ENCODE data around the gene VIPR2.

VIPR2 gene

DNA sequence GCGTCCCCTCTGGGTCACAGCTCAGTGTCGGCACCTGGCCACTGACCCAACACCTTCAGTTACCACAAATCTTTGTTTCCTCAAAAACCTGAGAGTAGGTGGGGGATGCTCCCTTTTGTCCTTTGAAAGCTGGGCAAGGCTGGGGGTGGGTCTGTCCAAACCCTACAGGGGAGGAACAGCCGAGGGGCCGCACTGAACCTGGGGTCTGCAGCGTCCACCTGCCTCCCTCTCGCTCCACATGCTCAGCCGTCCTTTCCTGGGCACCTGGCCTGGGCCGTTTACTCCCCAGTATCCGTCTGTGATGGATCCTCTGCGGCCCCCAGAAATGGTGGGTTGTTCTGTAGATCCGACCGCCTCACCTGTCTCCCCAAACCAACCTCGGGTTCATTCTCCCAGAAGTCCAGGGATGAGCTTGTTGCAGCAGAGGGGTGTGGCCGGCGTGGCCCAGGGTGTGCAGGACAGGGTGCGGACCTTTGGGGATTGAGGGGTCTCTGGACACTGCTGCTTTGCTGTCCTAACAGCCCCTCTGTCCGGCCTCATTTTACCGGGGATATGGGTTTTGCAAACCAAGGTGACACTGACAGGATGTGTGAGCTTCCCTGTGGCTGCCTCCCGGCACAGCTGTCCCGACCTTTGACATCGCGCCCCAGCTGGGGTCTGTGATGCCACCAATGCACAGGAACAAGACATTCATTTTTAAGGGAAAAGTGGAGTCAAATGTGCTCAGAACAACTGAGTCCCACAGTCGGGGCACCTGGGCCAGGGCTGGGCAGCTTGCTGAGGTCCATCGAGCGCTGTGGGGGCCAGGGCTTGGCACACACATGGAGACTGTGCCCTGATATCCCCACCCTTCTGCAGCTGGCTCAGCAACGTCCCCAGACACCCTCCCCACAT lies 115.9 kb downstream of the VIPR2 start:
- H3K36me3 ChIP-seq (ENCODE audit: insufficient read depth, low read length): no peaks in the 10 kb centered on the region
- H3K4me3 ChIP-seq (ENCODE audit: low read depth, low read length): no peak overlapping the region
- H3K27ac ChIP-seq (ENCODE audit: low read depth, low read length): no peak overlapping the region
- peaks cover 14% of the 10 kb centered on the region; the same call in 1 of the 2 replicates for H3K27me3 ChIP-seq (ENCODE audit: insufficient read depth, low read length)
- H2AFZ ChIP-seq (ENCODE audit: low read length, unreplicated experiment): no peak overlapping the region
- no peaks in the 10 kb centered on the region for H3K4me1 ChIP-seq (ENCODE audit: control insufficient read depth, insufficient read depth, low read length, unreplicated experiment)
- no peaks in the 10 kb centered on the region for H3K79me2 ChIP-seq (ENCODE audit: control insufficient read depth, insufficient read depth, low read length, unreplicated experiment)

DNA sequence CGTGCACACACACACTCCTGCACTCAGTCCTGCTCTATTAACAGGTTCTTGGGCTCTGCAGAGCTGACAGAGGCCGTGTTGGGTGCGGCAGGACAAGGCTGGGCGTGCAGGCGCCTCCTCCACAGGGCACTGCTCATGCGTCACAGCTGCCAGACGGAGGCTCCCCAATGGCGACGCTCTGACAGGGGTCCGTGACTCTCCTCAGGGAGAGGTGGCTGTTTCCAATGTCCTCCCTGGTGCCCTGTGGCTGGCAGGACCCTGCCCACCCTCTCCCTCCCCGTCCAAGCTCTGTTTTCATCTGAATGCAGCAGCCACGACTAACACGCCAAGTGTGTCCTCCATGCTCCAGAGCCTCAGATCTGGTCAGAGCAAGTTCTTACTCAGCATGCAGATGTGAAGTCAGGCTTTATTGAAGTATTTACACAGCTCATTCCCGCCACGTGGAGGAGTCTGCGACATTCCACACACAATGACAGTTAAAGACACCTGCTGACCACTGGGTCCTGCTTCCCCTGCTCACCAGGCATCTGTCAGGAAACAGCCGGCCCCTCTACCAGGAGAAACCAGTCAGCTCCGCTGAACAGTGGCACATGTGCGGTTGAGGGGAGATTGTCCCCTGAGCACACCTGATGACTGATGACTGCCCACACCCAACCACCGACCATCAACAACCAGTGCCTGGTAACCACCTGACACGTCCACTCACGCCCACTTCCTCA lies 116.7 kb downstream of the VIPR2 start:
- Histone ChIP-seq H3K27ac (ENCODE audit: low read depth, low read length) (no peak overlapping the region), H3K36me3 (ENCODE audit: insufficient read depth, low read length) (no peaks in the 10 kb centered on the region), H2AFZ (ENCODE audit: low read length, unreplicated experiment) (no peak overlapping the region), H3K79me2 (ENCODE audit: control insufficient read depth, insufficient read depth, low read length, unreplicated experiment) (no peaks in the 10 kb centered on the region), H3K27me3 (ENCODE audit: insufficient read depth, low read length) (peaks cover 14% of the 10 kb centered on the region; the same call in 1 of the 2 replicates), H3K4me3 (ENCODE audit: low read depth, low read length) (no peak overlapping the region), H3K4me1 (ENCODE audit: control insufficient read depth, insufficient read depth, low read length, unreplicated experiment) (no peaks in the 10 kb centered on the region)

DNA sequence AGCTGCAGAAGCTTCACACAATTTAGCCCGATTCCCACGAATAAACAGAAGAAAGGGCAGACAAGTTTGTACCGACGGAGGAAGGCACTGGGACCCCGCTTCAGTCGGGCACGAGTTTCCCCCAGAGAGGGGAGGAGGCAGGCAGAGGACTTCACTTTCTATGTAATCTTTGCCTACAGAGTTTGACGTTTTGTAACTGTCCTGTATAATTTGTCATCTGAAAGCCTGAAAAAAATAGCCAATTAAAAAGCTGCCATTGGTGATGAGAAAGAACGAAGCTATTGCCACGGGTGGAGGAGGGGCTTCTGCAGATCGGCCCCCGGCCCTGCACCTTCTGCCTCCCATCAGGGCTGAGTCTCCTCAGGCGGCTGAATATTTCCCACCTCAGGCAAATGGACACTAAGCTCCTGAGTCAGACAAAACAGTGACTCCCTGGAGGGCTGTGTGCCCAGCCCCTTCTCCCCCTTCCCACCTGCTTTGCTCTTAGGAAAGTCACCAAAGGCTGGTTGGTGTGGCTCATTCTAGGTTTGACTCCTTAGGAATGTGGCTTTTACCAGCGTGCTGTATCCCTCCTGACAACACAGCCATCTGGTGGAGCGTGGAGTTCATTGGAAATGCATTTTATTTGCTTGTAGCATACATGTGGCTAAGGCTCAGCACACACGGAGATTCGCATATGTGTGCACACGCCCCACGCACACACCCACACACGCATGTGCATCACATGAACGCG lies 117.4 kb downstream of the VIPR2 start:
- H3K4me1 ChIP-seq (ENCODE audit: control insufficient read depth, insufficient read depth, low read length, unreplicated experiment): no peaks in the 10 kb centered on the region
- H3K27me3 ChIP-seq (ENCODE audit: insufficient read depth, low read length): peaks cover 14% of the 10 kb centered on the region; the same call in 1 of the 2 replicates
- no peaks in the 10 kb centered on the region for H3K79me2 ChIP-seq (ENCODE audit: control insufficient read depth, insufficient read depth, low read length, unreplicated experiment)
- H3K36me3 ChIP-seq (ENCODE audit: insufficient read depth, low read length): no peaks in the 10 kb centered on the region
- H2AFZ ChIP-seq (ENCODE audit: low read length, unreplicated experiment): no peak overlapping the region
- H3K4me3 ChIP-seq (ENCODE audit: low read depth, low read length): no peak overlapping the region
- H3K27ac ChIP-seq (ENCODE audit: low read depth, low read length): no peak overlapping the region

DNA sequence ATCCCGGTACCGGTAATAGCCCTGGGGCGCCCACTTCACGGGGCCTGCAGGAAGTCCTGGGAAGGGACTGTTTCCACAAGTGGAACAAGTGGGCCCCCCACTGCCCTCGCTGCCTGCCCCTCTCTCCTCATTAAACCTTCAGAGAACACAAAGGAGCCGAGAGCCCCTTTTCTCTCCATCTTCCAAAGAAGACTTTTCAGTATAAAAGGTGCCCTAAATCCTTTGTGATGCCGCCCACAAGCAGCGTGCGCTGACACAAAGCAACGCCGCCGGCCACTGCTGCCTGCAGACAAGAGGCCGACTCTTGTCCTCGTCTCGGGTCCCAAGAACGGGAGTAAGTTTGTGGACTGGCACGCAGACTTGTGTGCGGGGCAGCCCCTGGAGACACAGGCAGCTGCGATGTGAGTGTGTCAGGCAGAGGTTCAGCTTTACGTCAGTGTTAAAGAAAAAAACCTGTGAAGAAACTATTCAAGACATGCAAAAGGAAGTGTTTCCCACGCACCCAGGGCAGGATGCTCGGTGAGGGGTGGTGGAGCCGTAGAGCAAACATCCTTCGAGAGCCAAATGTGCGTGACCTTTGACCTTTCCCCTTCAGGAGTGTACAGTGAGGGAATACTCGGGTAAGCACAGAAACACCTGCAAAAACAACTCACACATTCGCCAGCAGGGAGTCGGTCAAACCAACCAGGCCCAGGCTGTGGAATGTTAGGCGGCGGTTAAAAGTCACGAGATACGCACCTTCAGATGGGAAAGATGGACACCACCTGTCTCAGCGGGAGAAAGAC lies 118.2 kb downstream of the VIPR2 start:
- H3K27ac ChIP-seq (ENCODE audit: low read depth, low read length): no peak overlapping the region
- H3K79me2 ChIP-seq (ENCODE audit: control insufficient read depth, insufficient read depth, low read length, unreplicated experiment): no peaks in the 10 kb centered on the region
- no peaks in the 10 kb centered on the region for H3K4me1 ChIP-seq (ENCODE audit: control insufficient read depth, insufficient read depth, low read length, unreplicated experiment)
- peaks cover 13% of the 10 kb centered on the region; the same call in 1 of the 2 replicates for H3K27me3 ChIP-seq (ENCODE audit: insufficient read depth, low read length)
- H3K36me3 ChIP-seq (ENCODE audit: insufficient read depth, low read length): no peaks in the 10 kb centered on the region
- H3K4me3 ChIP-seq (ENCODE audit: low read depth, low read length): no peak overlapping the region
- H2AFZ ChIP-seq (ENCODE audit: low read length, unreplicated experiment): no peak overlapping the region

DNA sequence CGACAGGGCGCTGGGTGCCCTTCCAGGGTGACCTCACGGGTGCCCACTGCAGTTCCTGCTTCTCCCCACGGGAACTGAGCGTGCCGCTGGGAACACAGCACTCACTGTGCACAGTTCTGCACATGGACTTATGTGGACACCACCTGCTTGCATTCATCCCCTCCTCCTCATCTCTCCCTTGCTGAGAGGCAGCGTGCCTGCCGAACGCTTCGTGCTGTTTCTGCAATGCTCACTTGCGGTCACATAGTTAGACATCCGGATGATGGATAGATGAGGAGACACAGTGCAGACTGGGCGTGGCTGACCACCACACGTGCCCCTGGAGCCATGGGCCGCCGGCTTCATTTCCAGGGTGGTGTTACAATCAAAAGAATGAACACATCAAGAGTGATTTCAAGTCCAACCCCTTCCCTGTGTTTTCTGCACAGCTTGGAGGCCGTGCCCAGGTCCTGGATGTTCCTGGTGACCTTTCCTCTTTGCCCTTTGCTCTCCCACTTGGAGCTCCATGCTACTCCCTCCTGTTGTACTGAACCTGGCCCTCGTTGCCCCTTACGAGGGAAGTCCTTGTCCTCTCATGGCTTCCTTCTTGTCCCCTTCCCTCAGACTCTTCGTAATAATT lies 119.4 kb downstream of the VIPR2 start:
- Histone ChIP-seq H3K27me3 (ENCODE audit: insufficient read depth, low read length) (peaks cover 1% of the 10 kb centered on the region; the same call in 1 of the 2 replicates), H3K79me2 (ENCODE audit: control insufficient read depth, insufficient read depth, low read length, unreplicated experiment) (no peaks in the 10 kb centered on the region), H3K27ac (ENCODE audit: low read depth, low read length) (no peak overlapping the region)

DNA sequence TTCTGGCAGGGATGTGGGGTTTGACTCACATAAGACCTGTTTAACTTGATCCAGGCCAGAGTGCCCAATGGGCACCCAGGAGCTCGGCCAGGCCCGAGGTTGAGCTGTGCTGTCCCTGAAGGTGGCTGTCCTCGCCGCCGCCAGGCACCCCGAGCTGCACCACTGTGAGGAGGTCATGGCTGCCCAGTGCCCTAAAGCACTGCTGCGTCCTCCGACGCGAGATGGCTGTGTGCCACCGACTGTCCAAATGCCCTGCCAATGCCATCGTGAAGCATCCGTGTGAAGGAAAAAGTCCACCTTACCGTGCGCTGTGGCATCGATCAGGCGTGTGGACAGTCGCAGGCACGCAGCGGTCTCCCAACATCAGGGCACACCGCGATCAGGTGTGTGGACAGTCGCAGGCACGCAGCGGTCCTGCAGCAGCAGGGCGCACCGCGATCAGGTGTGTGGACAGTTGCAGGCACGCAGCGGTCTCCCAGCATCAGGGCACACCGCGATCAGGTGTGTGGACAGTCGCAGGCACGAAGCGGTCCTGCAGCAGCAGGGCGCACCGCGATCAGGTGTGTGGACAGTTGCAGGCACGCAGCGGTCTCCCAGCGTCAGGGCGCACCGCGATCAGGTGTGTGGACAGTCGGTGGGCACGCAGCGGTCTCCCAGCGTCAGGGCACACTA lies 120.3 kb downstream of the VIPR2 start:
- H3K4me3 ChIP-seq (ENCODE audit: low read depth, low read length): no peak overlapping the region
- H2AFZ ChIP-seq (ENCODE audit: low read length, unreplicated experiment): no peak overlapping the region
- H3K4me1 ChIP-seq (ENCODE audit: control insufficient read depth, insufficient read depth, low read length, unreplicated experiment): no peaks in the 10 kb centered on the region
- no peaks in the 10 kb centered on the region for H3K79me2 ChIP-seq (ENCODE audit: control insufficient read depth, insufficient read depth, low read length, unreplicated experiment)
- no peaks in the 10 kb centered on the region for H3K27me3 ChIP-seq (ENCODE audit: insufficient read depth, low read length)
- H3K27ac ChIP-seq (ENCODE audit: low read depth, low read length): no peak overlapping the region
- H3K36me3 ChIP-seq (ENCODE audit: insufficient read depth, low read length): no peaks in the 10 kb centered on the region

More for the DNA sequence above, 119.4 kb downstream of the VIPR2 start:
- no peak overlapping the region for H3K4me3 ChIP-seq (ENCODE audit: low read depth, low read length)
- no peaks in the 10 kb centered on the region for H3K36me3 ChIP-seq (ENCODE audit: insufficient read depth, low read length)
- H3K4me1 ChIP-seq (ENCODE audit: control insufficient read depth, insufficient read depth, low read length, unreplicated experiment): no peaks in the 10 kb centered on the region
- H2AFZ ChIP-seq (ENCODE audit: low read length, unreplicated experiment): no peak overlapping the region

DNA sequence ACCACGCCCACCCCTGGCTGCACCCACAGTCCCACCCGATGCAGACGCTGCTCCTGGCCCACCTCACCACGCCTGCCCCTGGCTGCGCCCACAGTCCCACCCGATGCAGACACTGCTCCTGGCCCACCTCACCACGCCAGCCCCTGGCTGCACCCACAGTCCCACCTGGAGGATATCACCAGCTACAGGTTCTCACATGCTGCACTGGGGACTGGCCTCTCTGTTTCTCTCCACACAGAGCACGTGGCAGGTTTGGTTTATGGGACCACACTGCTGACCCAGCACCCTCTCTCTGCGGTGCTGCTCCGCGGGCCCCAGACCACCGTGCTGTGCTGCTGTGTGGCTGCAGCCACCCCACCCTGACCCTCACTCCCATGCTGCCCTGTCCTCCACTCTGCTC lies 120.9 kb downstream of the VIPR2 start:
- H3K27ac ChIP-seq (ENCODE audit: low read depth, low read length): no peak overlapping the region
- H3K4me3 ChIP-seq (ENCODE audit: low read depth, low read length): no peak overlapping the region
- no peaks in the 10 kb centered on the region for H3K4me1 ChIP-seq (ENCODE audit: control insufficient read depth, insufficient read depth, low read length, unreplicated experiment)
- no peaks in the 10 kb centered on the region for H3K79me2 ChIP-seq (ENCODE audit: control insufficient read depth, insufficient read depth, low read length, unreplicated experiment)
- no peak overlapping the region for H2AFZ ChIP-seq (ENCODE audit: low read length, unreplicated experiment)
- no peaks in the 10 kb centered on the region for H3K27me3 ChIP-seq (ENCODE audit: insufficient read depth, low read length)
- H3K36me3 ChIP-seq (ENCODE audit: insufficient read depth, low read length): no peaks in the 10 kb centered on the region

DNA sequence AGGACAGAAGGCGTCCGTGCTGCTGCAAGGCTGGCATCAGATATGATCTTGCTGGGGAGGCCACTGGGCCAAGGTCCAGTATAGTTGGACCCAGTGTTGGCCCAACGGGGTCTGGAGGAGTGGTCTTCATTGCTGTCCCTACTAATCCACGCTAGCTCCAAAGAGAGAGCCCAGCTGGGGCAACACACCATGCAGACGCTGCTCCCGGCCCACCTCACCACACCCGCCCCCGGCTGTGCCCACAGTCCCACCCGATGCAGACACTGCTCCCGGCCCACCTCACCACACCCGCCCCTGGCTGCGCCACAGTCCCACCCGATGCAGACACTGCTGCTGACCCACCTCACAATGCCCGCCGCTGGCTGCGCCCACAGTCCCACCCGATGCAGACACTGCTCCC lies 121.5 kb downstream of the VIPR2 start:
- Histone ChIP-seq H3K79me2 (ENCODE audit: control insufficient read depth, insufficient read depth, low read length, unreplicated experiment) (no peaks in the 10 kb centered on the region), H3K27me3 (ENCODE audit: insufficient read depth, low read length) (no peaks in the 10 kb centered on the region), H3K27ac (ENCODE audit: low read depth, low read length) (no peak overlapping the region), H2AFZ (ENCODE audit: low read length, unreplicated experiment) (no peak overlapping the region), H3K36me3 (ENCODE audit: insufficient read depth, low read length) (no peaks in the 10 kb centered on the region), H3K4me3 (ENCODE audit: low read depth, low read length) (no peak overlapping the region), H3K4me1 (ENCODE audit: control insufficient read depth, insufficient read depth, low read length, unreplicated experiment) (no peaks in the 10 kb centered on the region)

DNA sequence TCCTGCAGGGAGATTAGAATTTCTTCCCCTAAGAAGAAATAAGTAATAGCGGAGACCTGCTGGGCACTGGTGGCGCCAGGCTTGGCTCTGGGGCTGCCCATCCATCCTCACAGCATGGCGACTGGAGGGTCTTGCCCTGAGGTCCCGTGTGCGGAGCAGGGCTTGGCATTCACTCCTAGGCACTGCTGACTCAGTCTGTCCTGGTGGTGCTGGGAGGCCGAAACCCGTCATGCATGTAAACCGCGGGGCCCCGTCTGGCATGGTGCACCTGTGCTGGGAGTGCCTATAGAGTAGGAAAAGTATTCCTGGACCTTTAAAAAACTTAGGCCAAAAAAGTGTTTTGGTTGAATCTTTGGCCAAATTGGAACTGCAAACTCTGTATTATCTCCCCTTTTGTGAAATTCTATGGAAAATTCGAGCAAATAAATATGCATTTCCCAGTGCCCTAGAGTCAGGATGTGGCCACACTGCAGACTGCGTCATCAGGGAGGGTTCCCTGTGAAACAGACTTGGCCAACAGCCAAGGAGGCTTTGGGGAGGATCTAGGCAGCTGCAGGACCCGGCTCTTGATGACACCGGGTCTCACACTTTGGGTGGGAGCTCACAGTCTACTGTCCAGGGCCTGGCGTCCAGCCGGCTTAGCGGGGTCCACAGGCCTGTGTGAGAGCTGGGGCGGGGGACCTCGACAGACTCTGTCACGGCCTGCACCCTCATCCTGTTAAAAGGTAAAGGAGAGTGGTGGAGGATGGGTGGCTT lies 122.3 kb downstream of the VIPR2 start:
- H3K4me1 ChIP-seq (ENCODE audit: control insufficient read depth, insufficient read depth, low read length, unreplicated experiment): no peaks in the 10 kb centered on the region
- no peak overlapping the region for H3K4me3 ChIP-seq (ENCODE audit: low read depth, low read length)
- no peaks in the 10 kb centered on the region for H3K36me3 ChIP-seq (ENCODE audit: insufficient read depth, low read length)
- no peak overlapping the region for H2AFZ ChIP-seq (ENCODE audit: low read length, unreplicated experiment)
- H3K27me3 ChIP-seq (ENCODE audit: insufficient read depth, low read length): no peaks in the 10 kb centered on the region
- H3K27ac ChIP-seq (ENCODE audit: low read depth, low read length): no peak overlapping the region
- no peaks in the 10 kb centered on the region for H3K79me2 ChIP-seq (ENCODE audit: control insufficient read depth, insufficient read depth, low read length, unreplicated experiment)
